ENCODE data around the gene PCSK2.

The PCSK2 gene

GRCh38 chr20:17403461-17403860 lies 176.6 kb downstream of the PCSK2 start:
- H4K20me1 ChIP-seq (ENCODE audit: insufficient read depth, low read length): no peaks in the 10 kb centered on the region
- no peaks in the 10 kb centered on the region for H3F3A ChIP-seq (ENCODE audit: insufficient read depth, low read length)
- no peak for DNase-seq
- H3K36me3 ChIP-seq (replicated peaks; ENCODE audit: insufficient read depth, low read length): no peaks in the 10 kb centered on the region
- H3K79me2 ChIP-seq (ENCODE audit: low read length): no peaks in the 10 kb centered on the region
- no peak overlapping the region for H3K27ac ChIP-seq (ENCODE audit: low read length)
- H3K4me1 ChIP-seq (ENCODE audit: low read length): no peaks in the 10 kb centered on the region
- H2AFZ ChIP-seq (ENCODE audit: low read length): no peak overlapping the region
- TF ChIP-seq, protein P1, sequence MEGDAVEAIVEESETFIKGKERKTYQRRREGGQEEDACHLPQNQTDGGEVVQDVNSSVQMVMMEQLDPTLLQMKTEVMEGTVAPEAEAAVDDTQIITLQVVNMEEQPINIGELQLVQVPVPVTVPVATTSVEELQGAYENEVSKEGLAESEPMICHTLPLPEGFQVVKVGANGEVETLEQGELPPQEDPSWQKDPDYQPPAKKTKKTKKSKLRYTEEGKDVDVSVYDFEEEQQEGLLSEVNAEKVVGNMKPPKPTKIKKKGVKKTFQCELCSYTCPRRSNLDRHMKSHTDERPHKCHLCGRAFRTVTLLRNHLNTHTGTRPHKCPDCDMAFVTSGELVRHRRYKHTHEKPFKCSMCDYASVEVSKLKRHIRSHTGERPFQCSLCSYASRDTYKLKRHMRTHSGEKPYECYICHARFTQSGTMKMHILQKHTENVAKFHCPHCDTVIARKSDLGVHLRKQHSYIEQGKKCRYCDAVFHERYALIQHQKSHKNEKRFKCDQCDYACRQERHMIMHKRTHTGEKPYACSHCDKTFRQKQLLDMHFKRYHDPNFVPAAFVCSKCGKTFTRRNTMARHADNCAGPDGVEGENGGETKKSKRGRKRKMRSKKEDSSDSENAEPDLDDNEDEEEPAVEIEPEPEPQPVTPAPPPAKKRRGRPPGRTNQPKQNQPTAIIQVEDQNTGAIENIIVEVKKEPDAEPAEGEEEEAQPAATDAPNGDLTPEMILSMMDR (IDR thresholded peaks at IDR 0.05; ENCODE audit: low read length): no peak
- TF ChIP-seq EZH2phosphoT487 (IDR thresholded peaks at IDR 0.05; ENCODE audit: low read length) (no peak), EZH2 (optimal IDR thresholded peaks at IDR 0.05; ENCODE audit: low read depth, low read length) (no peak)
- H3K4me2 ChIP-seq (ENCODE audit: low read depth, low read length): no peak overlapping the region
- H3K9ac ChIP-seq (ENCODE audit: low read length): no peak overlapping the region
- H3K4me3 ChIP-seq (ENCODE audit: low read length): no peak overlapping the region
- H3K9me2 ChIP-seq (replicated peaks; ENCODE audit: insufficient read depth, low read length): no peaks in the 10 kb centered on the region
- no peaks in the 10 kb centered on the region for H3K9me3 ChIP-seq (replicated peaks; ENCODE audit: insufficient read depth, low read length)
- no peaks in the 10 kb centered on the region for H3K27me3 ChIP-seq (replicated peaks; ENCODE audit: insufficient read depth, low read length)

GRCh38 chr20:17406051-17406590 lies 179.3 kb downstream of the PCSK2 start:
- Histone ChIP-seq H3K27me3 (replicated peaks; ENCODE audit: insufficient read depth, low read length) (no peaks in the 10 kb centered on the region), H3F3A (ENCODE audit: insufficient read depth, low read length) (no peaks in the 10 kb centered on the region), H3K9me3 (replicated peaks; ENCODE audit: insufficient read depth, low read length) (no peaks in the 10 kb centered on the region), H4K20me1 (ENCODE audit: insufficient read depth, low read length) (no peaks in the 10 kb centered on the region), H3K9ac (ENCODE audit: low read length) (no peak overlapping the region), H3K4me1 (ENCODE audit: low read length) (no peaks in the 10 kb centered on the region), H2AFZ (ENCODE audit: low read length) (no peak overlapping the region), H3K36me3 (replicated peaks; ENCODE audit: insufficient read depth, low read length) (no peaks in the 10 kb centered on the region), H3K4me3 (ENCODE audit: low read length) (no peak overlapping the region), H3K27ac (ENCODE audit: low read length) (no peak overlapping the region), H3K4me2 (ENCODE audit: low read depth, low read length) (no peak overlapping the region), H3K79me2 (ENCODE audit: low read length) (no peaks in the 10 kb centered on the region), H3K9me2 (replicated peaks; ENCODE audit: insufficient read depth, low read length) (no peaks in the 10 kb centered on the region)
- TF ChIP-seq, protein P1 (IDR thresholded peaks at IDR 0.05; ENCODE audit: low read length): no peak
- no peak for TF ChIP-seq EZH2phosphoT487 (IDR thresholded peaks at IDR 0.05; ENCODE audit: low read length)
- TF ChIP-seq EZH2 (optimal IDR thresholded peaks at IDR 0.05; ENCODE audit: low read depth, low read length): no peak
- no peak for DNase-seq

- Histone ChIP-seq H3K4me1 (ENCODE audit: low read length) (no peaks in the 10 kb centered on the region), H3K4me2 (ENCODE audit: low read depth, low read length) (no peak overlapping the region), H3K9ac (ENCODE audit: low read length) (no peak overlapping the region), H3K4me3 (ENCODE audit: low read length) (no peak overlapping the region), H3K36me3 (replicated peaks; ENCODE audit: insufficient read depth, low read length) (no peaks in the 10 kb centered on the region), H3K9me2 (replicated peaks; ENCODE audit: insufficient read depth, low read length) (no peaks in the 10 kb centered on the region), H3K27me3 (replicated peaks; ENCODE audit: insufficient read depth, low read length) (no peaks in the 10 kb centered on the region), H2AFZ (ENCODE audit: low read length) (no peak overlapping the region), H4K20me1 (ENCODE audit: insufficient read depth, low read length) (no peaks in the 10 kb centered on the region), H3K79me2 (ENCODE audit: low read length) (no peaks in the 10 kb centered on the region), H3K27ac (ENCODE audit: low read length) (no peak overlapping the region), H3K9me3 (replicated peaks; ENCODE audit: insufficient read depth, low read length) (no peaks in the 10 kb centered on the region), H3F3A (ENCODE audit: insufficient read depth, low read length) (no peaks in the 10 kb centered on the region)
- no peak for DNase-seq
- no peak for TF ChIP-seq EZH2phosphoT487 (IDR thresholded peaks at IDR 0.05; ENCODE audit: low read length)
- TF ChIP-seq, protein P1 (IDR thresholded peaks at IDR 0.05; ENCODE audit: low read length): no peak
- TF ChIP-seq EZH2 (optimal IDR thresholded peaks at IDR 0.05; ENCODE audit: low read depth, low read length): no peak
These were observed 180.7 kb downstream of the PCSK2 start for GRCh38 chr20:17407550-17407949.
